Measurements from ENCODE around the gene C2orf92.

DNA sequence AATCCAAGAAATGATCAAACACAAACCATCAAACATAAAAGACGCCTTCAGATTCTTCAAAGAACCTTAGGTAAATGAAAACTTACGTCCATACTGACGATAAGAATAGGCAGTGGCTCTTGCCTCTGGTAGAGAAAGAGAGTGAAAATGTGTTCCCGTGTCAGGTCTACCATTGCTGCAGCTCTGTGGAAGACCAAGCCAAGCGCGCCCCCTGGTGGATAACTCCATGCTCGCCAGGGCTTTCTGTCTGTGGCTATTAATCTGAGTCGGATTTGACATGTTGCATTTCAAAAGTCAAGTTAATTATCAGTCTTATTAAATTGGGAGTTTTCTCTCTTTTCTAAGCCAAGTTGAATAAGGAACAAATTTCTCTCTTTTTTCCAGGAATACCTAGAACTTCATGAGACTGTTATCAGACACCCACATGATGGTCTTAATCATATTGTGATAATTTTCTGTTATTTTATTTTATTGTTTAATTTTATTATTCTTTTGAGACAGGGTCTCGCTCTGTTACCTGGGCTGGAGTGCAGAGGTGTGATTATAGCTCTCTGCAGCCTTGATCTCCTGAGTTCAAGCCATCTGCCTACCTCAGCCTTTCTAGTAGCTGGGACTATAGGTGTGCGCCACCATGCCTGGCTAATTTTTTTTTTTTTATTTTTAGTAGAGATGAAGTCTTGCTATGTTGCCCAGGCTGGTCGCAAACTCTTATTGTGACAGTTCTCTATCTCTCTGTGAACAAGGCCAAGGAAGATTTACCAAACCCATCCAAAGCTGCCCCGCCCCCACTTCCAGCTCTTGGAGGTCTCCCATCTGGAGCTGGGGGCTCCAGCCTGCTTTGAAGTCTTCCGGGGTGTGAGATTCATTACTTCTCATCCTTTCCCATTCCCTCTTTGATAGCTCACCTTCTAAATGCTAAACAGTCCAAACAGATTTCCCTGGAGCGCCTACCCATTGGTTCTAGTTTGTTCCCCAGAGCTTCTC, 28.0 kb downstream of the C2orf92 start:
- TF ChIP-seq YY1 (IDR thresholded peaks at IDR 0.05; ENCODE audit: insufficient read depth, insufficient read length), result no peak
- TF ChIP-seq ZNF274 (IDR thresholded peaks at IDR 0.05; ENCODE audit: low read depth, low read length), result no peak
- TF ChIP-seq SUZ12 (IDR thresholded peaks at IDR 0.05; ENCODE audit: extremely low read depth, insufficient read depth, insufficient read length), result no peak

All from NT2/D1 (cell line).